ENCODE data around the gene MACF1. TPM values are rescaled to one million over a fixed set of nuclear protein-coding genes. Genes with fewer than 3 reads are reported as not detected.
"Not testable (repeated sequence)": the region's sequence is repeated elsewhere in the genome, so short reads cannot be mapped to it uniquely, and the experiment has no call there.

Gene MACF1
- total RNA-seq, 1 experiment from 2014 or later = 211 TPM

GRCh38 chr1:39446986-39447567 lies 242.6 kb downstream of the MACF1 start:
- Histone ChIP-seq H3K4me3 (no peak overlapping the region), H3K4me1 (replicated peaks) (peaks cover 20% of the 10 kb centered on the region), H3K36me3 (peaks cover 94% of the 10 kb centered on the region), H3K27ac (no peak overlapping the region), H3K9me3 (replicated peaks) (no peaks in the 10 kb centered on the region), H3K27me3 (replicated peaks) (no peaks in the 10 kb centered on the region)
- no peak for DNase-seq (ENCODE audit: low read depth in 1 of 2, low spot score in 2 of 2)

DNA sequence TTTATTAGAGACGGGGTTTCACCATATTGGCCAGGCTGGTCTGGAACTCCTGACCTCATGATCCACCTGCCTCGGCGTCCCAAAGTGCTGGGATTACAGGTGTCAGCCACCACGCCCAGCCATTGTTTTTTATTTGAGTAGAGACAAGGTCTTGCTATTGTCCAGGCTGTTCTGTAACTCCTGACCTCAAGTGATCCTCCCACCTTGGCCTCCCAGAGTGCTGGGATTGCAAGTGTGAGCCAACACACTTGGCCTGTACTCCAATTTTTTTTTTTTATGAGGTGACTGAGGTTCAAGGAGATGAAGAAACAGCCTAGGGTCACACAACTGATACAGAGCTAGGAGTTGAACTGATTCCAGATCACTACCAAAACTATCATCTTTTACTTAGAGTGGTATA lies 245.5 kb downstream of the MACF1 start:
- DNase-seq (ENCODE audit: low read depth in 1 of 2, low spot score in 2 of 2); H3K27me3 ChIP-seq (replicated peaks); H3K9me3 ChIP-seq (replicated peaks); H3K4me3 ChIP-seq; H3K27ac ChIP-seq: not testable (repeated sequence)
- Histone ChIP-seq H3K4me1 (replicated peaks) (peaks cover 20% of the 10 kb centered on the region), H3K36me3 (peaks cover 95% of the 10 kb centered on the region)

DNA sequence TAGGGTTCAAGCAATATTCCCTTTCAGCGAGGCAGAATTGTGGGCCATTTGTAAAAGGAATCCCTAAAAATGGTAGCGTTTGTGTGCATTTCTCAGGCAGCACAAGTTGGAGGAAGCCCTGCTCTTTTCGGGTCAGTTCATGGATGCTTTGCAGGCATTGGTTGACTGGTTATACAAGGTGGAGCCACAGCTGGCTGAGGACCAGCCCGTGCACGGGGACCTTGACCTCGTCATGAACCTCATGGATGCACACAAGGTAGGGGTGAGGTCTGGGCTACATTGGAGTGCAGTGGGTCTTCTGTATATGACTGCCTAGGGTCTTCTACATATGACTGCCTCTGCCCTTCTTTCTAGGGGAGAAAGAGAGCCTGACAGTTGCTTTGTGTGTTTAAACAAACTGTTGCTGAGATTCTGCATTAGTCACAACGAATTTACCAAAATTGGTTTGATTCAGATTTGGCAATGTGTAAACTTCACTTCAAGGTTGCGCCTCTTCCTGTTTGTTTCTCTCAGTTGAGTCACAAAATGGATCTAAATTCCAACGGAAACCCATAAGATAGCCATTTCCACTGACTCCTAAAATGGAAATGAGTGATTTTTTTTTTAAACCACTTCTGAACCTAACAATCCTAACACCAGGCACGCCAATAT lies 246.6 kb downstream of the MACF1 start:
- peaks cover 96% of the 10 kb centered on the region for H3K36me3 ChIP-seq
- H3K27me3 ChIP-seq (replicated peaks) = no peaks in the 10 kb centered on the region
- DNase-seq (ENCODE audit: low read depth in 1 of 2, low spot score in 2 of 2) = peak; percentile 70 to 80
- H3K27ac ChIP-seq = peak overlapping the region; percentile 83
- peaks cover 20% of the 10 kb centered on the region for H3K4me1 ChIP-seq (replicated peaks)
- no peak overlapping the region for H3K4me3 ChIP-seq
- no peaks in the 10 kb centered on the region for H3K9me3 ChIP-seq (replicated peaks)

DNA sequence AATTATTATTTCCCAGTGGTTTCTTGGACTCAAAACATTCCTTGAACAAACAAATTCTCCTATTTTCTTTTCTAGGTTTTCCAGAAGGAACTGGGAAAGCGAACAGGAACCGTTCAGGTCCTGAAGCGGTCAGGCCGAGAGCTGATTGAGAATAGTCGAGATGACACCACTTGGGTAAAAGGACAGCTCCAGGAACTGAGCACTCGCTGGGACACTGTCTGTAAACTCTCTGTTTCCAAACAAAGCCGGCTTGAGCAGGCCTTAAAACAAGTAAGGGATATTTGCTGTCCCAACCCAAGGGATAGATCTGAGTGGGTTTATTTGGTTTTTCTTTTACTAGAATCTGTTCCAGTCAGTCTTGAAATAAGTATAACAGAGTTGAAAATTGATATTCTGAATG lies 247.6 kb downstream of the MACF1 start:
- H3K27ac ChIP-seq = peak overlapping the region; percentile 83

DNA sequence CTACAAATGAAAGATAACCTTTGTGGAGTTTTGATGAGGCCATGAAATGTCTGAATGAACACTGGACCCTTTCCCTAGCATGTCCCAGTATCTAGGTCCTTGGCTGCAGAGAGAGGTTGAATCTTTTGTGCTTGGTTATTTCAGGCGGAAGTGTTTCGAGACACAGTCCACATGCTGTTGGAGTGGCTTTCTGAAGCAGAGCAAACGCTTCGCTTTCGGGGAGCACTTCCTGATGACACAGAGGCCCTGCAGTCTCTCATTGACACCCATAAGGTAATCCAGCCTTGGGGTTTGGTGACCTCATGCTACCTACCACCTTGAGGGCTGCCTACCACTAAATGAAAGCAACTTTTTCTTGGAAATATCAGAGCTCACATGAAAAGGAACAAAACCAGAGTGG lies 248.0 kb downstream of the MACF1 start:
- no peak for DNase-seq (ENCODE audit: low read depth in 1 of 2, low spot score in 2 of 2)
- Histone ChIP-seq H3K4me1 (replicated peaks) (peaks cover 20% of the 10 kb centered on the region), H3K36me3 (peaks cover 98% of the 10 kb centered on the region), H3K27me3 (replicated peaks) (no peaks in the 10 kb centered on the region), H3K4me3 (no peak overlapping the region), H3K27ac (no peak overlapping the region; the same call in 1 of the 2 replicates), H3K9me3 (replicated peaks) (no peaks in the 10 kb centered on the region)

More for the DNA sequence above, 247.6 kb downstream of the MACF1 start:
- H3K4me1 ChIP-seq (replicated peaks) = peaks cover 20% of the 10 kb centered on the region
- no peaks in the 10 kb centered on the region for H3K9me3 ChIP-seq (replicated peaks)
- no peaks in the 10 kb centered on the region for H3K27me3 ChIP-seq (replicated peaks)
- no peak overlapping the region for H3K4me3 ChIP-seq
- H3K36me3 ChIP-seq = peaks cover 98% of the 10 kb centered on the region
- no peak for DNase-seq (ENCODE audit: low read depth in 1 of 2, low spot score in 2 of 2)

GRCh38 chr1:39453603-39454002 lies 249.1 kb downstream of the MACF1 start:
- Histone ChIP-seq H3K4me3 (no peak overlapping the region), H3K9me3 (replicated peaks) (no peaks in the 10 kb centered on the region), H3K27ac (no peak overlapping the region), H3K4me1 (replicated peaks) (peaks cover 30% of the 10 kb centered on the region), H3K27me3 (replicated peaks) (no peaks in the 10 kb centered on the region), H3K36me3 (peaks cover 98% of the 10 kb centered on the region)
- DNase-seq (ENCODE audit: low read depth in 1 of 2, low spot score in 2 of 2) = no peak

- H3K27me3 ChIP-seq (replicated peaks) = no peaks in the 10 kb centered on the region
- no peaks in the 10 kb centered on the region for H3K9me3 ChIP-seq (replicated peaks)
- peaks cover 27% of the 10 kb centered on the region for H3K4me1 ChIP-seq (replicated peaks)
- no peak for DNase-seq (ENCODE audit: low read depth in 1 of 2, low spot score in 2 of 2)
- H3K27ac ChIP-seq = no peak overlapping the region
- peaks cover 100% of the 10 kb centered on the region for H3K36me3 ChIP-seq
- H3K4me3 ChIP-seq = no peak overlapping the region
Observed at GRCh38 chr1:39458991-39459390, 254.5 kb downstream of the MACF1 start.

- Histone ChIP-seq H3K36me3 (peaks cover 98% of the 10 kb centered on the region), H3K4me3 (no peak overlapping the region), H3K27me3 (replicated peaks) (no peaks in the 10 kb centered on the region), H3K27ac (no peak overlapping the region), H3K4me1 (replicated peaks) (peaks cover 37% of the 10 kb centered on the region), H3K9me3 (replicated peaks) (no peaks in the 10 kb centered on the region)
- no peak for DNase-seq (ENCODE audit: low read depth in 1 of 2, low spot score in 2 of 2)
Observed at GRCh38 chr1:39462074-39462473, 257.6 kb downstream of the MACF1 start.

DNA sequence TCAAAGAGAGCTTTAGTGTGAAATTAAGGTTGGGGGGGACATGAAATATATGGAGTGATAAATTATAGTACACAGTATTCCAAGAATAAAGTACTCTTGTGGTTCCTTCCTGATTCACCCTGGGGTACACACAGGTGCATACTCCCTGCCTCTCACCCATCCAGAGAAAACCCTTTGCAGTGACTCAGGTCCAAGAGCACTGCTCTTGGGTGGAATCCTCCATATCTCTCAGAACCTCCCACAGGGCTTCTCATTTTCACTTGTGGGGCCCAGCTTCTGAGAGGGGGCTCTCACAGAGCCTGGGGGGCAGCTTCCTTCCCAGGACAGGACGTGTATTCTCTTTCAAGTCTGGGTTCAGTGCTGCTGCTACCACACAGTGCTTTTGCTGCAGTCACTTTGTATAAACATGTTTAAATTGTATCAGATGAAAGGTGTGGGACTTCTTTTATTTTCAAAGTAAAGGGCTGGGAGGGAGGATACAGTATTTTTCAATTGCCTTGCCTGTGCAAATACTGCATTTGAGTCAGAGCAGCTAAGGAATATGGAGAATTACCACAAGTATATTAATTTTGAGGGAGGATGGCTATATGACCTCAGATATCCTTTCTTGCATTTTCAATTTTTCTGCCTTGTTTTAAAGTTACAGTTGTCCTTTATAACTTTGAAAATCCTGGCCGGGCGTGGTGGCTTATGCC lies 262.1 kb downstream of the MACF1 start:
- DNase-seq (ENCODE audit: low read depth in 1 of 2, low spot score in 2 of 2) = no peak
- peaks cover 14% of the 10 kb centered on the region for H3K4me1 ChIP-seq (replicated peaks)
- no peak overlapping the region for H3K4me3 ChIP-seq
- no peaks in the 10 kb centered on the region for H3K27me3 ChIP-seq (replicated peaks)
- H3K36me3 ChIP-seq = peaks cover 96% of the 10 kb centered on the region
- H3K9me3 ChIP-seq (replicated peaks) = no peaks in the 10 kb centered on the region
- no peak overlapping the region for H3K27ac ChIP-seq

DNA sequence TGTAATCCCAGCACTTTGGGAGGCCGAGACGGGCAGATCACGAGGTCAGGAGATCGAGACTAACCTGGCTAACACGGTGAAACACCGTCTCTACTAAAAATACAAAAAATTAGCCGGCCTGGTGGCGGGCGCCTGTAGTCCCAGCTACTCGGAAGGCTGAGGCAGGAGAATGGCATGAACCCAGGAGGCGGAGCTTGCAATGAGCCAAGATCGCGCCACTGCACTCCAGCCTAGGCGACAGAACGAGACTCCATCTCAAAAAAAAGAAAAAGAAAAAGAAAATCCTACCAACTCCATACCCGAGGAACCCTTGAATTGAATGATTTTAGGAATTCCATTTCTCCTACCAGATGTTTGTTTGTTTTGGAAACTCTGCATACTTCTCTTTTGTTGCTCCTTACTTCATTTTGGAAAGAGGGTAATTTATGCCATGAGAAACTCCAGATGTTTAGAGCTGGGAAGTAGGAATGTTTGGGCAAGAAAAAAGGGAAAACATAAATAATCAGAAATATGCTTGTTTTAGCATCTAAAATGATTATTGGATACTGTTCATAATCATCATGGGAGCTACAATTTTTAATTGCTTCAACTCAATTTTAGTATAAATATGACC lies 262.7 kb downstream of the MACF1 start:
- H3K36me3 ChIP-seq = peaks cover 96% of the 10 kb centered on the region
- H3K9me3 ChIP-seq (replicated peaks); H3K27ac ChIP-seq; H3K4me3 ChIP-seq; H3K27me3 ChIP-seq (replicated peaks): not testable (repeated sequence)
- DNase-seq (ENCODE audit: low read depth in 1 of 2, low spot score in 2 of 2) = peak in 1 of 2 experiments; percentile 21
- peaks cover 14% of the 10 kb centered on the region for H3K4me1 ChIP-seq (replicated peaks)

DNA sequence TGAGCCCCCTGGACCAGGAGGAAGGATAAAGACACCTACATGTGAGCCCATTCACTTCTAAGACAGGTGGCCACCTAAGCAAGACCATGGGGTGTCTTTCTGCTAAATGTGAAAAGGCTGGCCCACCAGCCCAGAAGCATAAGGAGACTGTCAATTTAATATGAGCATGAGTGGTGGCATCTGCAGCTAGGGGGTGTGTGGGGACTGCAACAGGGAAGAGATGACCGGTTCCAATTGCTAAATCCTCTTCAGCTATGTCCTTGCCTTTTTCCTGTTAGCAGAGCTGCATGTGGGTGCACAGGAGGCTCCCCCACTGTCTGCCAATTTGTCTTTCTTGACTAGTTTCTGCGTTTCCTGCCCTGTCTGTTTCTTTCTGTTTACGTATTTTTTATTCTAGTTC lies 264.7 kb downstream of the MACF1 start:
- Histone ChIP-seq H3K27ac (no peak overlapping the region), H3K4me3 (no peak overlapping the region), H3K4me1 (replicated peaks) (peaks cover 14% of the 10 kb centered on the region), H3K27me3 (replicated peaks) (no peaks in the 10 kb centered on the region), H3K36me3 (peaks cover 94% of the 10 kb centered on the region), H3K9me3 (replicated peaks) (no peaks in the 10 kb centered on the region)
- no peak for DNase-seq (ENCODE audit: low read depth in 1 of 2, low spot score in 2 of 2)

DNA sequence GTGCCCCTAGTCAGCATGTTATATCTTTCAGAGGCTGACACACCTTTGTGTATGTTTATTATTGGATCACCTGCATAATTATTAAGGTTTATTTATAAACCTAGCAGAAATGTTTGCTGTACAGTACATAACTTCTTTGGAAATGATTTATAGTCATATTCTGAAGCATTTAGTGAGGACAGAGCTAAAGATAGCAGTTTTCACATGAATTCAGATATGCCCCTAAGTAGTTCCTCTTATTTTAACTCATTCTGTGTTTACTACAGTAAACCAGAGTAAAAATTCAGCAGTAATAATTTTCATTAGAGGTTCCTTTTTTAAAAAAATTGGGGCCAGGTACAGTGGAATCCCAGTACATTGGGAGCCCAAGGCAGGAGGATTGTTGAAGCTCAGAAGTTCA lies 265.5 kb downstream of the MACF1 start:
- no peak overlapping the region for H3K4me3 ChIP-seq
- no peaks in the 10 kb centered on the region for H3K9me3 ChIP-seq (replicated peaks)
- no peaks in the 10 kb centered on the region for H3K27me3 ChIP-seq (replicated peaks)
- H3K27ac ChIP-seq = no peak overlapping the region
- peaks cover 94% of the 10 kb centered on the region for H3K36me3 ChIP-seq
- DNase-seq (ENCODE audit: low read depth in 1 of 2, low spot score in 2 of 2) = no peak
- H3K4me1 ChIP-seq (replicated peaks) = peaks cover 14% of the 10 kb centered on the region

DNA sequence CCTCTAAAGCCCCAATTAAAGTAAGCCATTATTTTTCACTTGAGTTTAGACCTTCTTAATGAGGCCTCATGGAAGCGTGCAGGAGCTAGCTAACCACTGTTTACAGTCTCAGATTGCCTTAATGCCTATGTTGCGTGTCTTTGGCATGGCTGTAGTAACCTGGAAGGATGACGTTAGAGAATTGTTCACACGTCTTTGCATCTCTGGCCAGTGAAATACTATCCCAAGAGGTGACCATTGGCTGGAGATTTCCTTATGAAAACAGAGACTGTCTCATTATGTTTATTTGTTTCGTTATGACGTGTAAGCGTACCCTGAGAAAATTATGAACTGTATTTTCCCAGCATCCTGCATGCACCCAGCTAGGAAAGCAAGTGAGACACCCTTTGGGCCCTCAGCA lies 268.3 kb downstream of the MACF1 start:
- no peaks in the 10 kb centered on the region for H3K9me3 ChIP-seq (replicated peaks)
- no peaks in the 10 kb centered on the region for H3K27me3 ChIP-seq (replicated peaks)
- no peak overlapping the region for H3K4me3 ChIP-seq
- H3K36me3 ChIP-seq = peaks cover 91% of the 10 kb centered on the region
- DNase-seq (ENCODE audit: low read depth in 1 of 2, low spot score in 2 of 2) = no peak
- H3K27ac ChIP-seq = no peak overlapping the region
- H3K4me1 ChIP-seq (replicated peaks) = no peaks in the 10 kb centered on the region

DNA sequence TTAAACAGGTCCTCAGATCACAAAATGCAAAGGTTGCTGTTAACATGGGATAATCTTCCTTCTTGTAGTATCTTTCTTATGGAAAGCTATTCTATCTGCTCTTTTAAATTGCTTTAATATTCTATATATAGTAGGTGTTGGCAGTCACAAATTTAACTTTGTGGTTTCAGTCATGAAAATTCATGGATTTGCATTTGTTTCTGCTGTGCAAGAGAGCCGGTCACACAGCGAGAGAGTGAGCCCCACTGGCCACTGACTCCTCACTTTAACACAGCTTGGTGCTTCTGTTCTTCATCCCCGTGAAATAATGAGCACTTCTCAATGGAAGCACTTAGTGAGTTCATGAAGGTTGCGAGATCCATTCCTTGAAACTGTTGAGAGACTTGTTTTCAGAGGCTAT lies 268.8 kb downstream of the MACF1 start:
- Histone ChIP-seq H3K36me3 (peaks cover 90% of the 10 kb centered on the region), H3K9me3 (replicated peaks) (no peaks in the 10 kb centered on the region), H3K4me1 (replicated peaks) (no peaks in the 10 kb centered on the region), H3K4me3 (no peak overlapping the region), H3K27me3 (replicated peaks) (no peaks in the 10 kb centered on the region), H3K27ac (no peak overlapping the region)
- no peak for DNase-seq (ENCODE audit: low read depth in 1 of 2, low spot score in 2 of 2)
